HEK293 (cell line): Measurements from ENCODE around the gene ZBBX.

Source experiments
- CTCF ChIA-PET: fragments of 350-600 bp; formaldehyde crosslinking; extraction: SDS; loops from one replicate; lab custom pipeline; 2021; ENCODE audit warnings: antibody characterized with exemption; lab: Yijun Ruan, JAX
- POLR2A ChIA-PET: fragments of 300-600 bp; formaldehyde crosslinking; extraction: SDS; loops from one replicate; lab custom pipeline; 2020; ENCODE audit warnings: antibody characterized with exemption, inconsistent platforms; lab: Yijun Ruan, JAX
- H3K27ac ChIP-seq: fragments of 200-500 bp; sonication (Bioruptor generic); 2 replicates; pipeline ENCODE4 v1.5.1; 2014; ENCODE audit warnings: low read depth, low read length, control low read depth, inconsistent platforms; ENCODE audit errors: extremely low read depth
- H3K36me3 ChIP-seq, 2 experiments: fragments of 200-500 bp in 1 of 2; sonication (Bioruptor generic) in 1 of 2; 1 replicate in 1 of 2; 2 replicates in 1 of 2; pipeline ENCODE4 v1.5.1; 2014 to 2017; ENCODE audit warnings: inconsistent platforms in 2 of 2, low read length in 2 of 2; ENCODE audit not compliant: control insufficient read depth in 2 of 2, insufficient read depth in 1 of 2
- H3K4me1 ChIP-seq: fragments of 200-500 bp; sonication (Bioruptor generic); 2 replicates; pipeline ENCODE4 v1.5.1; 2014; ENCODE audit warnings: mild to moderate bottlenecking, low read length, inconsistent platforms; ENCODE audit not compliant: control insufficient read depth, insufficient read depth
- H3K4me3 ChIP-seq: 2 replicates; pipeline ENCODE4 v1.5.1; 2011; ENCODE audit warnings: low read depth, mild to moderate bottlenecking, control low read depth, low read length, moderate library complexity
- H3K9me3 ChIP-seq: fragments of 200-500 bp; sonication (Bioruptor generic); 2 replicates; pipeline ENCODE4 v1.5.1; 2014; ENCODE audit warnings: low read depth, low read length, inconsistent platforms; ENCODE audit not compliant: control insufficient read depth, insufficient read depth
- BCL6B ChIP-seq: fragments of 450-650 bp; formaldehyde crosslinking; IDR thresholded peaks from 2 replicates; pipeline ENCODE4 v1.5.1; 2017; ENCODE audit warnings: missing biosample characterization, missing genetic modification characterization
- FEZF1 ChIP-seq: fragments of 450-650 bp; formaldehyde crosslinking; IDR thresholded peaks from 2 replicates; pipeline ENCODE4 v1.5.1; 2016; ENCODE audit warnings: missing biosample characterization, missing genetic modification characterization
- HIC1 ChIP-seq: fragments of 450-650 bp; formaldehyde crosslinking; IDR thresholded peaks from 2 replicates; pipeline ENCODE4 v1.5.1; 2016; ENCODE audit warnings: missing biosample characterization, missing genetic modification characterization
- HOXC10 ChIP-seq: sonication (generic); formaldehyde crosslinking; IDR thresholded peaks from 2 replicates; pipeline ENCODE4 v1.8.1; 2023; ENCODE audit warnings: mild to moderate bottlenecking, missing genetic modification reagents
- PATZ1 ChIP-seq: fragments of 450-650 bp; formaldehyde crosslinking; IDR thresholded peaks from 2 replicates; pipeline ENCODE4 v1.5.1; 2016; ENCODE audit warnings: missing biosample characterization, missing genetic modification characterization
- TSHZ1 ChIP-seq: fragments of 450-650 bp; formaldehyde crosslinking; IDR thresholded peaks from 2 replicates; pipeline ENCODE4 v1.5.1; 2016; ENCODE audit warnings: missing biosample characterization, missing genetic modification characterization, borderline replicate concordance
- ZNF138 ChIP-seq: fragments of 450-650 bp; formaldehyde crosslinking; IDR thresholded peaks from 2 replicates; pipeline ENCODE4 v1.5.1; 2016; ENCODE audit warnings: missing biosample characterization, missing genetic modification characterization, borderline replicate concordance
- ZNF140 ChIP-seq: fragments of 450-650 bp; formaldehyde crosslinking; IDR thresholded peaks from 2 replicates; pipeline ENCODE4 v1.5.1; 2016; ENCODE audit warnings: missing biosample characterization, missing genetic modification characterization
- ZNF169 ChIP-seq: fragments of 450-650 bp; formaldehyde crosslinking; IDR thresholded peaks from 2 replicates; pipeline ENCODE4 v1.5.1; 2016; ENCODE audit warnings: missing biosample characterization, missing genetic modification characterization
- ZNF274 ChIP-seq, 2 experiments: fragments of 200-500 bp in 1 of 2; fragments of 450-650 bp in 1 of 2; sonication (Bioruptor generic) in 1 of 2; formaldehyde crosslinking in 1 of 2; IDR thresholded peaks; 2 replicates each; pipeline versions ENCODE4 v1.5.1 to v1.6.1; 2014 to 2016; ENCODE audit warnings: borderline replicate concordance in 1 of 2, inconsistent platforms in 1 of 2, low read length in 1 of 2, missing biosample characterization in 1 of 2, missing genetic modification characterization in 1 of 2
- ZNF311 ChIP-seq: fragments of 450-650 bp; formaldehyde crosslinking; IDR thresholded peaks from 2 replicates; pipeline ENCODE4 v1.5.1; 2017; ENCODE audit warnings: missing biosample characterization, missing genetic modification characterization, borderline replicate concordance
- ZNF335 ChIP-seq: fragments of 450-650 bp; formaldehyde crosslinking; conservative IDR thresholded peaks from 2 replicates; pipeline ENCODE4 v1.5.1; 2016; ENCODE audit warnings: missing biosample characterization, missing genetic modification characterization
- ZNF416 ChIP-seq: fragments of 450-650 bp; formaldehyde crosslinking; IDR thresholded peaks from 2 replicates; pipeline ENCODE4 v1.5.1; 2016; ENCODE audit warnings: missing biosample characterization, missing genetic modification characterization
- ZNF658 ChIP-seq: fragments of 450-650 bp; formaldehyde crosslinking; IDR thresholded peaks from 2 replicates; pipeline ENCODE4; 2016; ENCODE audit warnings: missing biosample characterization, missing genetic modification characterization
- ZNF660 ChIP-seq: fragments of 450-650 bp; IDR thresholded peaks from 2 replicates; pipeline ENCODE4 v1.5.1; 2018; ENCODE audit warnings: missing biosample characterization, mild to moderate bottlenecking, missing genetic modification characterization
- ZNF677 ChIP-seq: fragments of 450-650 bp; IDR thresholded peaks from 2 replicates; pipeline ENCODE4 v1.5.0; 2018; ENCODE audit warnings: missing biosample characterization, mild to moderate bottlenecking, missing genetic modification characterization, moderate library complexity
- ZNF785 ChIP-seq: fragments of 450-650 bp; formaldehyde crosslinking; IDR thresholded peaks from 2 replicates; pipeline ENCODE4 v1.5.1; 2016; ENCODE audit warnings: missing biosample characterization, missing genetic modification characterization
- ZNF843 ChIP-seq: fragments of 450-650 bp; formaldehyde crosslinking; IDR thresholded peaks from 2 replicates; pipeline ENCODE4 v1.5.1; 2016; ENCODE audit warnings: missing biosample characterization, missing genetic modification characterization

Gene ZBBX

GRCh38 chr3:167246252-167246651, 133.8 kb downstream of the ZBBX start:
- Histone ChIP-seq H3K27ac (no peak overlapping the region), H3K9me3 (no peaks in the 10 kb centered on the region), H3K4me3 (no peak overlapping the region), H3K36me3 (no peaks in the 10 kb centered on the region), H3K4me1 (no peaks in the 10 kb centered on the region)
- ChIA-PET POLR2A (no interaction called here), CTCF (no interaction called here)
- TF ChIP-seq ZNF416 (tag by site-specific recombination) (no peak), BCL6B (tag by site-specific recombination) (no peak)

- ChIA-PET POLR2A (no interaction called here), CTCF (no interaction called here)
- no peak overlapping the region for H3K27ac ChIP-seq
Observed at GRCh38 chr3:167241048-167241845, 138.8 kb downstream of the ZBBX start.

GRCh38 chr3:167228135-167228534, 152.0 kb downstream of the ZBBX start:
- H3K27ac ChIP-seq: no peak overlapping the region
- H3K4me1 ChIP-seq: no peaks in the 10 kb centered on the region
- TF ChIP-seq HOXC10 (CRISPR knock-in tag): no peak
- CTCF ChIA-PET: no interaction called here
- POLR2A ChIA-PET: no interaction called here
- H3K36me3 ChIP-seq: no peaks in the 10 kb centered on the region
- no peaks in the 10 kb centered on the region for H3K9me3 ChIP-seq
- no peak overlapping the region for H3K4me3 ChIP-seq

More at GRCh38 chr3:167241048-167241845, 138.8 kb downstream of the ZBBX start:
- no peaks in the 10 kb centered on the region for H3K9me3 ChIP-seq
- H3K4me1 ChIP-seq: no peaks in the 10 kb centered on the region
- no peaks in the 10 kb centered on the region for H3K36me3 ChIP-seq
- TF ChIP-seq ZNF843 (tag by site-specific recombination) (peak; percentile 70; the same call in 1 of the 2 replicates), ZNF785 (tag by site-specific recombination) (no peak), FEZF1 (tag by site-specific recombination) (peak; percentile 42), ZNF169 (tag by site-specific recombination) (no peak), HIC1 (tag by site-specific recombination) (no peak)
- no peak overlapping the region for H3K4me3 ChIP-seq

GRCh38 chr3:167225821-167226220, 154.3 kb downstream of the ZBBX start:
- CTCF ChIA-PET: no interaction called here
- Histone ChIP-seq H3K4me1 (no peaks in the 10 kb centered on the region), H3K4me3 (no peak overlapping the region), H3K9me3 (no peaks in the 10 kb centered on the region), H3K36me3 (no peaks in the 10 kb centered on the region), H3K27ac (no peak overlapping the region)
- POLR2A ChIA-PET: no interaction called here
- TF ChIP-seq ZNF660 (no peak), ZNF274 (IDR thresholded peaks at IDR 0.05; ENCODE audit: low read length) (no peak), ZNF274 (tag by site-specific recombination; IDR thresholded peaks at IDR 0.05; ENCODE audit: borderline replicate concordance) (no peak), ZNF140 (tag by site-specific recombination) (no peak), ZNF658 (tag by site-specific recombination) (no peak), TSHZ1 (tag by site-specific recombination) (no peak), PATZ1 (no peak), ZNF311 (tag by site-specific recombination) (no peak), ZNF335 (tag by site-specific recombination) (no peak), ZNF138 (tag by site-specific recombination) (no peak), ZNF677 (tag by site-specific recombination) (no peak)
